ENCODE results near the gene CEP112. TPM values are rescaled to one million over a fixed set of nuclear protein-coding genes. Genes with fewer than 3 reads are reported as not detected.

Gene CEP112
- total RNA-seq, 1 experiment from 2014 or later, result 5.4 TPM

- CTCF ChIA-PET, result no interaction called here
- no peak for DNase-seq
- peaks cover 2% of the 10 kb centered on the region for H3K9me3 Mint-ChIP-seq (ENCODE audit: low read depth, unreplicated experiment)
- no peak for TF ChIP-seq CTCF (IDR thresholded peaks at IDR 0.05; ENCODE audit: unreplicated experiment)
- no peaks in the 10 kb centered on the region for H3K36me3 Mint-ChIP-seq (ENCODE audit: insufficient read depth, unreplicated experiment)
- no peak overlapping the region for H3K4me3 Mint-ChIP-seq (ENCODE audit: low read depth, unreplicated experiment)
- intact Hi-C loops (cut with micrococcal nuclease; ENCODE audit: unreplicated experiment), result no loop called here
- BruUV-seq (replicated peaks), result no TSS peak
- no peak overlapping the region for H3K27ac Mint-ChIP-seq (ENCODE audit: unreplicated experiment)
- peaks cover 57% of the 10 kb centered on the region for H3K27me3 Mint-ChIP-seq (ENCODE audit: unreplicated experiment)
- H3K4me1 Mint-ChIP-seq (ENCODE audit: low read depth, unreplicated experiment), result no peaks in the 10 kb centered on the region
Observed at GRCh38 chr17:65723431-65724151, 468.3 kb downstream of the CEP112 start.

GRCh38 chr17:65718601-65719000, 473.3 kb downstream of the CEP112 start:
- CTCF ChIA-PET, result no interaction called here
- Mint-ChIP-seq H3K27me3 (ENCODE audit: unreplicated experiment) (peaks cover 54% of the 10 kb centered on the region), H3K9me3 (ENCODE audit: low read depth, unreplicated experiment) (no peaks in the 10 kb centered on the region), H3K4me1 (ENCODE audit: low read depth, unreplicated experiment) (no peaks in the 10 kb centered on the region), H3K27ac (ENCODE audit: unreplicated experiment) (no peak overlapping the region), H3K4me3 (ENCODE audit: low read depth, unreplicated experiment) (no peak overlapping the region), H3K36me3 (ENCODE audit: insufficient read depth, unreplicated experiment) (no peaks in the 10 kb centered on the region)
- intact Hi-C loops (cut with micrococcal nuclease; ENCODE audit: unreplicated experiment), result no loop called here
- no peak for TF ChIP-seq CTCF (IDR thresholded peaks at IDR 0.05; ENCODE audit: unreplicated experiment)
- BruUV-seq (replicated peaks), result no TSS peak
- DNase-seq, result no peak

- H3K4me3 Mint-ChIP-seq (ENCODE audit: low read depth, unreplicated experiment), result no peak overlapping the region
- no peaks in the 10 kb centered on the region for H3K36me3 Mint-ChIP-seq (ENCODE audit: insufficient read depth, unreplicated experiment)
- intact Hi-C loops (cut with micrococcal nuclease; ENCODE audit: unreplicated experiment), result no loop called here
- H3K4me1 Mint-ChIP-seq (ENCODE audit: low read depth, unreplicated experiment), result no peaks in the 10 kb centered on the region
- H3K9me3 Mint-ChIP-seq (ENCODE audit: low read depth, unreplicated experiment), result no peaks in the 10 kb centered on the region
- no peak for DNase-seq
- no peak overlapping the region for H3K27ac Mint-ChIP-seq (ENCODE audit: unreplicated experiment)
- BruUV-seq (replicated peaks), result no TSS peak
- no peak for TF ChIP-seq CTCF (IDR thresholded peaks at IDR 0.05; ENCODE audit: unreplicated experiment)
- CTCF ChIA-PET, result no interaction called here
- H3K27me3 Mint-ChIP-seq (ENCODE audit: unreplicated experiment), result peaks cover 19% of the 10 kb centered on the region
Observed at GRCh38 chr17:65712383-65713267, 479.3 kb downstream of the CEP112 start.

- no peaks in the 10 kb centered on the region for H3K4me1 Mint-ChIP-seq (ENCODE audit: low read depth, unreplicated experiment)
- BruUV-seq (replicated peaks), result no TSS peak
- H3K27ac Mint-ChIP-seq (ENCODE audit: unreplicated experiment), result no peak overlapping the region
- intact Hi-C loops (cut with micrococcal nuclease; ENCODE audit: unreplicated experiment), result no loop called here
- H3K4me3 Mint-ChIP-seq (ENCODE audit: low read depth, unreplicated experiment), result no peak overlapping the region
- TF ChIP-seq CTCF (IDR thresholded peaks at IDR 0.05; ENCODE audit: unreplicated experiment), result no peak
- no peaks in the 10 kb centered on the region for H3K36me3 Mint-ChIP-seq (ENCODE audit: insufficient read depth, unreplicated experiment)
- H3K27me3 Mint-ChIP-seq (ENCODE audit: unreplicated experiment), result peaks cover 27% of the 10 kb centered on the region
- H3K9me3 Mint-ChIP-seq (ENCODE audit: low read depth, unreplicated experiment), result no peaks in the 10 kb centered on the region
- CTCF ChIA-PET, result no interaction called here
- DNase-seq, result no peak
Observed at GRCh38 chr17:65711671-65712276, 480.2 kb downstream of the CEP112 start.

Measured in Calu3 (cell line).